Neuronal stem cell (in vitro differentiated cells): ENCODE data around the gene KLK13.

Experiments used
- DNase-seq: peaks from one replicate; pipeline ENCODE4 v3.0.0-alpha.2; 2013; ENCODE audit warnings: low spot score
- H2AFZ ChIP-seq: one replicate; pipeline ENCODE4 v1.6.1; 2013; ENCODE audit warnings: mild to moderate bottlenecking, low read length, inconsistent platforms
- H2AK5ac ChIP-seq: 2 replicates; pipeline ENCODE4 v1.6.1; 2013; ENCODE audit warnings: low read depth, mild to moderate bottlenecking, inconsistent platforms, low read length, moderate library complexity, mixed read lengths
- H2BK120ac ChIP-seq: 2 replicates; pipeline ENCODE4 v1.6.1; 2013; ENCODE audit warnings: low read depth, mild to moderate bottlenecking, inconsistent platforms, low read length, moderate library complexity, mixed read lengths
- H2BK12ac ChIP-seq: one replicate; pipeline ENCODE4 v1.6.1; 2013; ENCODE audit warnings: low read length, inconsistent platforms
- H2BK15ac ChIP-seq: 2 replicates; pipeline ENCODE4 v1.6.1; 2013; ENCODE audit warnings: mild to moderate bottlenecking, low read length, inconsistent platforms, mixed read lengths
- H2BK5ac ChIP-seq: one replicate; pipeline ENCODE4 v1.6.1; 2013; ENCODE audit warnings: inconsistent platforms, mild to moderate bottlenecking, low read length, moderate library complexity
- H3K14ac ChIP-seq: one replicate; pipeline ENCODE4 v1.6.1; 2013; ENCODE audit warnings: low read length, inconsistent platforms
- H3K18ac ChIP-seq: 2 replicates; pipeline ENCODE4 v1.6.1; 2013; ENCODE audit warnings: low read length, inconsistent platforms
- H3K23ac ChIP-seq: 2 replicates; pipeline ENCODE4 v1.6.1; 2013; ENCODE audit warnings: low read depth, mild to moderate bottlenecking, mixed read lengths, low read length, inconsistent platforms; ENCODE audit not compliant: poor library complexity
- H3K27ac ChIP-seq: replicated peaks from 3 replicates; pipeline ENCODE4 v1.5.1; 2013; ENCODE audit warnings: low read length, inconsistent platforms
- H3K27me3 ChIP-seq, 3 experiments: 2 replicates each; pipeline ENCODE4 v1.6.1; 2013; ENCODE audit warnings: low read length in 3 of 3, mild to moderate bottlenecking in 2 of 3, inconsistent platforms in 1 of 3, low read depth in 1 of 3, mixed read lengths in 1 of 3, moderate library complexity in 1 of 3; ENCODE audit not compliant: control insufficient read depth in 3 of 3, insufficient read depth in 3 of 3
- H3K36me3 ChIP-seq, 2 donors: replicated peaks in 1 of 2; 2 replicates each; pipeline ENCODE4 v1.6.1; 2013; ENCODE audit warnings: low read length in 2 of 2; ENCODE audit not compliant: control insufficient read depth in 2 of 2, insufficient read depth in 2 of 2
- H3K4ac ChIP-seq: 2 replicates; pipeline ENCODE4 v1.6.1; 2013; ENCODE audit warnings: inconsistent platforms, mild to moderate bottlenecking, low read length, moderate library complexity
- H3K4me1 ChIP-seq, 2 donors: 1 replicate in 1 of 2; 2 replicates in 1 of 2; pipeline ENCODE4 v1.6.1; 2013; ENCODE audit warnings: low read length in 2 of 2, low read depth in 1 of 2; ENCODE audit not compliant: control insufficient read depth in 2 of 2, insufficient read depth in 1 of 2
- H3K4me2 ChIP-seq: one replicate; pipeline ENCODE4 v1.6.1; 2013; ENCODE audit warnings: mild to moderate bottlenecking, low read length, inconsistent platforms; ENCODE audit not compliant: insufficient read depth, poor library complexity, severe bottlenecking
- H3K4me3 ChIP-seq, 2 donors: 2 replicates each; pipeline ENCODE4 v1.5.1; 2013; ENCODE audit warnings: low read length in 2 of 2, mild to moderate bottlenecking in 2 of 2, inconsistent platforms in 1 of 2, moderate library complexity in 1 of 2
- H3K79me1 ChIP-seq: one replicate; pipeline ENCODE4 v1.6.1; 2013; ENCODE audit warnings: low read depth, mild to moderate bottlenecking, inconsistent platforms, low read length, moderate library complexity
- H3K9ac ChIP-seq: one replicate; pipeline ENCODE4 v1.6.1; 2013; ENCODE audit warnings: mild to moderate bottlenecking, low read depth, low read length, inconsistent platforms; ENCODE audit not compliant: poor library complexity
- H3K9me3 ChIP-seq, 2 donors: replicated peaks in 1 of 2; 2 replicates each; pipeline versions ENCODE3 to v1.6.1; 2013; ENCODE audit warnings: low read length in 2 of 2, mild to moderate bottlenecking in 2 of 2, inconsistent platforms in 1 of 2, low read depth in 1 of 2, mixed read lengths in 1 of 2, moderate library complexity in 1 of 2; ENCODE audit not compliant: control insufficient read depth in 2 of 2, insufficient read depth in 1 of 2
- H4K8ac ChIP-seq: one replicate; pipeline ENCODE4 v1.6.1; 2013; ENCODE audit warnings: low read depth, mild to moderate bottlenecking, inconsistent platforms, low read length, moderate library complexity
- H4K91ac ChIP-seq: one replicate; pipeline ENCODE4 v1.6.1; 2013; ENCODE audit warnings: low read length, low read depth, mild to moderate bottlenecking, inconsistent platforms; ENCODE audit not compliant: poor library complexity
- WGBS, 2 donors: extraction: QIAGEN DNeasy Blood & Tissue Kit; methylation state at CpG; one replicate each; pipeline ENCODE4 v1.1.7; 2013; ENCODE audit warnings: missing lambda C conversion rate in 2 of 2, mixed read lengths in 1 of 2; ENCODE audit not compliant: insufficient read length in 2 of 2, insufficient replicate concordance in 1 of 2; ENCODE audit errors: extremely low coverage in 2 of 2; 5-methylcytosine and 5-hydroxymethylcytosine counted together

The KLK13 gene

DNA sequence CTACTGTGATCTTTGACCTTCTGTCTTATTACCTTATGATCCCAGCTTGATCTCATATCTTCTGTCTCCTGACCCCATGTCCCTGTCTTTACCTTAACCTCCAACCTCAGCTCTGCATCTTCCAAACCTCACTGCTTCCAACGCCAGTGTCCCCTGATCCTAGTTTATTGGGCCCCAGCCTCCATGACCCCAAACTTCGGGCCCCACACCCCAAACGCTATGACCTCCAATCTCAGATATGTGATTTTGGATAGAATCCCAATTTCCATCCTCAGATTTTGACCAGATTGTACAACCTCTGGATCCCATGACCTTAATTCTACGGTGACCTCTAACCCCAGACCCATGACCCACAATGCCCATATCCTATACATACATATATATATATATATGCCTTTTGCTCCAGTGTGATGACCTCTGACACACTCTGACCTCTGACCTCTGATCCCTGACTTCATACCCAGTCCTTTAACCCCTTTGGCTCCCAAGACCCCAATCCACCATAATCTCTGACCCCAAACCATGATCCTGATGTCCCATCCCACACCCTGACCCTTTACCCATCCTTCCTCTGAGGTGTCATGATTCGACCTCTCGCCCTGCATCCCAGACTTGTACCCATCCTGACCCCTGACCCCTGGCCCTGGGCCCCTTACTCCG is 33.5 kb downstream of the KLK13 start:
- H3K14ac ChIP-seq, result peak overlapping the region; percentile 86
- H3K4me3 ChIP-seq, result no peak overlapping the region
- no peaks in the 10 kb centered on the region for H3K79me1 ChIP-seq
- peak overlapping the region; percentile 62 for H3K18ac ChIP-seq
- peaks cover 0 to 16% (median 0%) of the 10 kb centered on the region in 3 experiments for H3K27me3 ChIP-seq
- WGBS, 2 donors, result no CpG with 5 or more reads among the region's 7 CpGs
- H2AFZ ChIP-seq, result no peak overlapping the region
- no peak overlapping the region for H3K4me2 ChIP-seq
- H2BK120ac ChIP-seq, result no peak overlapping the region
- no peak overlapping the region for H3K9ac ChIP-seq
- H3K4me1 ChIP-seq, result peaks cover 0 to 2% of the 10 kb centered on the region in 2 donors
- no peak overlapping the region for H3K4ac ChIP-seq
- no peak overlapping the region for H3K27ac ChIP-seq
- no peak overlapping the region for H4K8ac ChIP-seq
- peak overlapping the region; percentile 94 for H3K23ac ChIP-seq
- no peaks in the 10 kb centered on the region for H3K36me3 ChIP-seq
- no peak overlapping the region for H4K91ac ChIP-seq
- H2BK15ac ChIP-seq, result no peak overlapping the region
- no peak overlapping the region for H2AK5ac ChIP-seq
- no peak for DNase-seq
- peak overlapping the region; percentile 67 for H2BK12ac ChIP-seq
- peaks cover 0 to 2% of the 10 kb centered on the region in 2 donors for H3K9me3 ChIP-seq
- no peak overlapping the region for H2BK5ac ChIP-seq

DNA sequence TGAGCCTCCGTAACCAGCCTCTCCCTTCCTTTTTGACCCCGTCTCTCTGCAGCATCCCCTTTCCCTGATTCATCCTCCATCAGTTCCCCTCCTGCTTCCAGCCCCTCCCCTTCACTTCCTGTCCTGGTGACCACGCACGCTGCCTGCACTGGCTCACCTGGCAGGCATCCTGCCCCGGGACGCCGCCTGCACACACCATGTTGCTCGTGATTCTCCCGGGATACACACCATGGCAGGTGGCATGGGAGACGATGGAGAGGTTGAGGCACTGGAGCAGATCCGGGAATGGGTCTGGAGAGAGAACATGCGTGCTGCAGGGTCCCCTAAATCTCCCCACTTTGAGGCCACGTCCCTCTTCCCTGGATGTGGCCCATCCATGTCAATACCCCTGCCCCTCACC is 34.3 kb downstream of the KLK13 start:
- Histone ChIP-seq H3K18ac (peak overlapping the region; percentile 70), H3K14ac (peak overlapping the region; percentile 75), H2BK15ac (no peak overlapping the region), H4K91ac (no peak overlapping the region), H4K8ac (peak overlapping the region; percentile 23), H3K79me1 (peaks cover 1% of the 10 kb centered on the region), H2AK5ac (no peak overlapping the region), H3K4me2 (no peak overlapping the region), H3K4me3 (no peak overlapping the region), H2AFZ (no peak overlapping the region), H3K23ac (no peak overlapping the region), H3K9me3 (peaks cover 0 to 2% of the 10 kb centered on the region in 2 donors), H3K27ac (no peak overlapping the region), H3K36me3 (no peaks in the 10 kb centered on the region), H2BK5ac (no peak overlapping the region), H2BK12ac (no peak overlapping the region), H3K27me3 (peaks cover 0 to 23% (median 0%) of the 10 kb centered on the region in 3 experiments), H3K4ac (no peak overlapping the region), H2BK120ac (no peak overlapping the region), H3K9ac (peak overlapping the region; percentile 60), H3K4me1 (peaks cover 0 to 9% of the 10 kb centered on the region in 2 donors)
- no CpG with 5 or more reads among the region's 13 CpGs for WGBS, 2 donors
- DNase-seq, result no peak

DNA sequence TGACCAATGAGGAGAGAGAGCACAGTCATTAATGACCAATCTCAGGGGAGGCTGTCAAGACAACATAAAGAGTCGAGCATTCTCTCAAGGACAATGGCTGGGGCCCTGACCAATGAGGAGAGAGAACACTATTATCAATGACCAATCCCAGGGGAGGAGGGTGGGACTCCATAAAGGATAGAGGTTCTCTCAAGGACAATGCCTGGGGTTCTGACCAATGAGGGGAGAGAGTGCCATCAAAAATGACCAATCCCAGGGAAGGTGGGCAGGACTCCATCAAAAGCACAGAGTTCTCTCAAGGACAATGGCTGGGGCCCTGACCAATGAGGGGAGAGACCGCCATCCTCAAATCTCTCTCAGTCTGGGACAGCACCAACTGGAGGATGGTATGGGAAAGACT is 35.2 kb downstream of the KLK13 start:
- Histone ChIP-seq H3K18ac (no peak overlapping the region), H3K4ac (no peak overlapping the region), H2BK15ac (no peak overlapping the region), H3K23ac (no peak overlapping the region), H3K36me3 (no peaks in the 10 kb centered on the region), H3K9me3 (peaks cover 0 to 2% of the 10 kb centered on the region in 2 donors), H3K27me3 (peaks cover 0 to 29% (median 0%) of the 10 kb centered on the region in 3 experiments), H3K9ac (no peak overlapping the region), H4K91ac (no peak overlapping the region), H4K8ac (no peak overlapping the region), H2BK120ac (no peak overlapping the region), H3K14ac (no peak overlapping the region), H3K4me2 (no peak overlapping the region), H2AFZ (no peak overlapping the region), H3K79me1 (peaks cover 1% of the 10 kb centered on the region), H3K4me1 (peaks cover 0 to 13% of the 10 kb centered on the region in 2 donors), H2BK12ac (no peak overlapping the region), H3K4me3 (no peak overlapping the region), H2BK5ac (no peak overlapping the region), H2AK5ac (no peak overlapping the region), H3K27ac (no peak overlapping the region)
- no peak for DNase-seq
- no CpG with 5 or more reads among the region's 2 CpGs for WGBS, 2 donors

DNA sequence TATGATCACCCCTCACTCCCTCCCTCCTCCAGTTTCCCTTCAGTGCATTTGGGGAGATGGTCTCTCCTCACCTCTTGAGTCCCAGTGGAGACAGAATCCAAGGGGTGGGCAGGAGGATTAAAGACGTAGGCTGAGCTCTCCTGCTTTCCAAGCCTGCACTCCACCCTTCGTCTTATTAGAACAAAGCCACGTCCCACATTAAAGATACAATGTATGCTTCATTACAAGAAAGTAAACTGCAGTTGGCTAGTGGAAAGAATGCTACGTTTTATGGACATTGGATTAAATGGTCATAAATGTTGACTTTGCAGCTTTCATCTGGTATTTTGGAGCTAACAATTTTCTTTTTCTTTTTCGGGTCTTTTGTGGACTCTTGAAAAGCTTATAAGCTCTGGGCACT is 37.0 kb downstream of the KLK13 start:
- Histone ChIP-seq H3K27me3 (peaks cover 0 to 43% (median 0%) of the 10 kb centered on the region in 3 experiments), H2BK120ac (no peak overlapping the region), H2BK12ac (no peak overlapping the region), H3K23ac (no peak overlapping the region), H3K9ac (no peak overlapping the region), H3K9me3 (peaks cover 0 to 2% of the 10 kb centered on the region in 2 donors), H2BK15ac (no peak overlapping the region), H4K91ac (no peak overlapping the region), H2AK5ac (peak overlapping the region; percentile 51), H4K8ac (no peak overlapping the region), H3K27ac (no peak overlapping the region), H2BK5ac (no peak overlapping the region), H2AFZ (no peak overlapping the region), H3K4me2 (no peak overlapping the region), H3K14ac (no peak overlapping the region), H3K36me3 (no peaks in the 10 kb centered on the region), H3K4me1 (peaks cover 0 to 13% of the 10 kb centered on the region in 2 donors), H3K18ac (no peak overlapping the region), H3K79me1 (peaks cover 1% of the 10 kb centered on the region), H3K4ac (no peak overlapping the region), H3K4me3 (no peak overlapping the region)
- WGBS, 2 donors, result no CpG with 5 or more reads among the region's 5 CpGs
- DNase-seq, result no peak
